Nephron (organoid): Measurements from ENCODE around the gene TMEM62.
"Not testable (repeated sequence)": the region's sequence is repeated elsewhere in the genome, so short reads cannot be mapped to it uniquely, and the experiment has no call there.

Experiments used
- H3K27ac Mint-ChIP-seq, 3 experiments: 2 replicates each; pipeline ENCODE4 v1.8.0; 2020; ENCODE audit warnings: mixed read lengths in 3 of 3, mild to moderate bottlenecking in 2 of 3, moderate library complexity in 1 of 3
- H3K27me3 Mint-ChIP-seq: 2 replicates; pipeline ENCODE4 v1.8.0; 2021; ENCODE audit warnings: low read depth, mild to moderate bottlenecking, moderate library complexity, mixed read lengths
- H3K36me3 Mint-ChIP-seq: 2 replicates; pipeline ENCODE4 v1.8.0; 2020; ENCODE audit warnings: low read depth, mixed read lengths
- H3K4me1 Mint-ChIP-seq: 2 replicates; pipeline ENCODE4 v1.8.0; 2020; ENCODE audit warnings: mixed read lengths
- H3K4me3 Mint-ChIP-seq, 3 experiments: 2 replicates each; pipeline ENCODE4 v1.8.0; 2020; ENCODE audit warnings: mild to moderate bottlenecking in 3 of 3, mixed read lengths in 3 of 3, moderate library complexity in 2 of 3
- H3K9me3 Mint-ChIP-seq: 2 replicates; pipeline ENCODE4 v1.8.0; 2020; ENCODE audit warnings: mixed read lengths
- TF ChIP-seq, protein P1 (sequence below), 3 experiments: fragments of 200-600 bp; sonication (generic); IDR thresholded peaks; one replicate each; pipeline ENCODE4 v1.5.0; 2021; ENCODE audit warnings: antibody characterized with exemption in 3 of 3; ENCODE audit not compliant: unreplicated experiment in 3 of 3

TMEM62 gene

DNA sequence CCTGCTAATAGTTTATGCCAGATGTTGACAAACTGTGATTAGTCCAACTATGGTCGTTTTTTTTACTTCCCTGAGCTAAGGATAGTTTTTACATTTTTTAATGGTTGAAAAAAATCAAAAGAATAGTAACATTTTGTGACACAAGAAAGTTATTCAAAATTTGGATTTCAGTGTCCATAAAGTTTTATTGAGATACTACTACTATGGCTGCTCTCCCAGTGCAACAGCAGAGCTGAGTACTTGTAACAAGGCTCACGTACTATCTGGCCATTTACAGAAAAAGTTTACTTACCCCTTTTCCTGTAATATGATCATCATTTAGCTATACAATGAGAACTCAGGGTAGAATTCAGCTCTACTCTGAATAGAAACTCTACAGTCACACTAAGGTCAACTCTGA, 11.5 kb upstream of the TMEM62 start:
- Mint-ChIP-seq H3K36me3 (no peaks in the 10 kb centered on the region), H3K4me1 (peaks cover 5% of the 10 kb centered on the region), H3K9me3 (no peaks in the 10 kb centered on the region), H3K27ac (no peak overlapping the region), H3K4me3 (peak overlapping the region in 2 of 3 experiments; percentile 24 to 56), H3K27me3 (peaks cover 33% of the 10 kb centered on the region)
- TF ChIP-seq, protein P1, sequence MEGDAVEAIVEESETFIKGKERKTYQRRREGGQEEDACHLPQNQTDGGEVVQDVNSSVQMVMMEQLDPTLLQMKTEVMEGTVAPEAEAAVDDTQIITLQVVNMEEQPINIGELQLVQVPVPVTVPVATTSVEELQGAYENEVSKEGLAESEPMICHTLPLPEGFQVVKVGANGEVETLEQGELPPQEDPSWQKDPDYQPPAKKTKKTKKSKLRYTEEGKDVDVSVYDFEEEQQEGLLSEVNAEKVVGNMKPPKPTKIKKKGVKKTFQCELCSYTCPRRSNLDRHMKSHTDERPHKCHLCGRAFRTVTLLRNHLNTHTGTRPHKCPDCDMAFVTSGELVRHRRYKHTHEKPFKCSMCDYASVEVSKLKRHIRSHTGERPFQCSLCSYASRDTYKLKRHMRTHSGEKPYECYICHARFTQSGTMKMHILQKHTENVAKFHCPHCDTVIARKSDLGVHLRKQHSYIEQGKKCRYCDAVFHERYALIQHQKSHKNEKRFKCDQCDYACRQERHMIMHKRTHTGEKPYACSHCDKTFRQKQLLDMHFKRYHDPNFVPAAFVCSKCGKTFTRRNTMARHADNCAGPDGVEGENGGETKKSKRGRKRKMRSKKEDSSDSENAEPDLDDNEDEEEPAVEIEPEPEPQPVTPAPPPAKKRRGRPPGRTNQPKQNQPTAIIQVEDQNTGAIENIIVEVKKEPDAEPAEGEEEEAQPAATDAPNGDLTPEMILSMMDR (IDR thresholded peaks at IDR 0.05; ENCODE audit: unreplicated experiment in 3 of 3): no peak

DNA sequence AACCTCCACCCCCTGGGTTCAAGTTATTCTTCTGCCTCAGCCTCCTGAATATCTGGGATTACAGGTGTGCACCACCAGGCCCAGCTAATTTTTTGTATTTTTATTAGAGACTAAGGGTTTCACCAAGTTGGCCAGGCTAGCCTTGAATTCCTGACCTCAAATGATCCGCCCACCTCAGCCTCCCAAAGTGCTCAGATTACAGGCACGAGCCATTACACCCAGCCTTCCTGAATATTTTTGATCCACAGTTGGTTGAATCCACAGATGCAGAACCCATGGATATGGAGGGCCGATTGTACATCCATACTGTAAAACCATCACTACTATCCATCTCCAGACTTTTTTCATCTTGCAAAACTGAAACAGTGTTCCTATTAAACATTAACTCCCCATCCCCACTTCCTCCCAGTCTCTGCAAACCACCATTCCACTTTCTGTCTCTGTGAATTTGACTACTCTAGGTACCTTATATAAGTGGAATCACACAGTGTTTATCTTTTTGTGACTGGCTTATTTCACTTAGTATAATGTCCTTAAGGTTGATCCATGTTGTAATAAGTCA, 8.2 kb upstream of the TMEM62 start:
- Mint-ChIP-seq H3K9me3 (peaks cover 17% of the 10 kb centered on the region), H3K27me3 (peaks cover 23% of the 10 kb centered on the region), H3K36me3 (no peaks in the 10 kb centered on the region), H3K27ac (no peak overlapping the region), H3K4me1 (peaks cover 5% of the 10 kb centered on the region), H3K4me3 (peak overlapping the region in 1 of 3 experiments; percentile 10)
- TF ChIP-seq, protein P1 (IDR thresholded peaks at IDR 0.05; ENCODE audit: unreplicated experiment in 3 of 3): no peak

DNA sequence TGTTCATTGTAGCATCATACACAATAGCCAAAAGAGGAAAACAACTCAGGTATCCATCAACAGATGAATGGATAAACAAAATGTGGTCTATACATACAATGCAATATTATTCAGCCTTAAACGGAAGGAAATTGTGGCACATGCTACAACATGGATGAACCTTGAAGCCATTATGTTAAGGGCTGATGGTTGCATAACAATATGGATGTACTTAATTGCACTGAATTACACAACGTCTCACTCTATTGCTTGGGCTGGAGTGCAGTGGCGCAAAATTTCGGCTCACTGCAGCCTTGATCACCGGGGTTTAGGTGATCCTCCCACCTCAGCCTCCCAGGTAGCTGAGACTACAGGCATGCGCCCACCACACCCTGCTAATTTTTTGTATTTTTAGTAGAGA, 7.0 kb upstream of the TMEM62 start:
- H3K4me3 Mint-ChIP-seq: no peak overlapping the region
- no peaks in the 10 kb centered on the region for H3K36me3 Mint-ChIP-seq
- H3K27ac Mint-ChIP-seq: no peak overlapping the region
- H3K4me1 Mint-ChIP-seq: peaks cover 5% of the 10 kb centered on the region
- peaks cover 18% of the 10 kb centered on the region for H3K9me3 Mint-ChIP-seq
- H3K27me3 Mint-ChIP-seq: peaks cover 21% of the 10 kb centered on the region
- TF ChIP-seq, protein P1 (IDR thresholded peaks at IDR 0.05; ENCODE audit: unreplicated experiment in 3 of 3): no peak

DNA sequence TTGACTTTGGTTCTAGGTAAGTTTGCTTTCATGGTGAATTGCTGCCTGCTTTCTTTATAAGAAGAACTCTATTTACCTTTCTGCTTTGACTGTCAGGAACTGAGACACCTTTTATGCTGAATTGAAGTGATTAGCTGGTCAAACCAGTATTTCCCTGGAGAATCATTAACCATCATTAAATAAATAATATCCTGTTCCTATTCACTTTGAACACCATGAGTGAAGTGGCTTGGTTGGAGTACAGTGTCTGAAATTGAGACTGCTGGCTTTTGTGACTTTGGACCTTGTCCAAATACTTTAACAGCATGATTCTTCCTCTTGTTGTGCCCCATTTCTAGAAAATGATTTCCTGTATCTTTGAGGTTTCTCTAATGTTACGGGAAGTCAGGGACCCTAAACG, 5.6 kb upstream of the TMEM62 start:
- peaks cover 18% of the 10 kb centered on the region for H3K9me3 Mint-ChIP-seq
- no peak overlapping the region for H3K4me3 Mint-ChIP-seq
- peak overlapping the region; percentile 72 to 94 (median 76) for H3K27ac Mint-ChIP-seq
- TF ChIP-seq, protein P1 (IDR thresholded peaks at IDR 0.05; ENCODE audit: unreplicated experiment in 3 of 3): no peak
- H3K4me1 Mint-ChIP-seq: peaks cover 11% of the 10 kb centered on the region
- no peaks in the 10 kb centered on the region for H3K36me3 Mint-ChIP-seq
- H3K27me3 Mint-ChIP-seq: peaks cover 27% of the 10 kb centered on the region

DNA sequence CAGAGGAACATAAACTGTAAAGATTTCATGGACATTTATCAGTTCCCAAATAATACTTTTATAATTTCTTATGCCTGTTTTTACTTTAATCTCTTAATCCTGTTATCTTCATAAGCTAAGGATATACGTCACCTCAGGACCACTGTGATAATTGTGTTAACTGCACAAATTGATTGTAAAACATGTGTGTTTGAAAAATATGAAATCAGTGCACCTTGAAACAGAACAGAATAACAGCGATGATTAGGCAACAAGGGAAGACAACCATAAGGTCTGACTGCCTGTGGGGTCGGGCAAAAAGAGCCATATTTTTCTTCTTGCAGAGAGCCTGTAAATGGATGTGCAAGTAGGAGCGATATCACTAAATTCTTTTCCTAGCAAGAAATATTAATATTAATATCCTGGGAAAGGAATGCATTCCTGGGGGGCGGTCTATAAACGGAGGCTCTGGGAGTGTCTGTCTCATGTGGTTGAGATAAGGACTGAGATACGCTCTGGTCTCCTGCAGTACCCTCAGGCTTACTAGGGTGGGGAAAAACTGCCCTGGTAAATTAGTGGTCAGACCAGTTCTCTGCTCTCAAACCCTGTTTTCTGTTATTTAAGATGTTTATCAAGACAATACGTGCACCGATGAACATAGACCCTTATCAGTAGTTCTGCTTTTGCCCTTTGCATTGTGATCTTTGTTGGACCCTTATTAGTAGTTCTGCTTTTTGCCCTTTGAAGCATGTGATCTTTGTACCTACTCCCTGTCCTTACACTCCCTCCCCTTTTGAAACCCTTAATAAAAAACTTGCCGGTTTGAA, 5.0 kb upstream of the TMEM62 start:
- Mint-ChIP-seq H3K27ac (peak overlapping the region in 2 of 3 experiments; percentile 76 to 94), H3K4me1 (peaks cover 12% of the 10 kb centered on the region), H3K27me3 (peaks cover 27% of the 10 kb centered on the region), H3K9me3 (peaks cover 18% of the 10 kb centered on the region)
- H3K4me3 Mint-ChIP-seq, H3K36me3 Mint-ChIP-seq: not testable (repeated sequence)

DNA sequence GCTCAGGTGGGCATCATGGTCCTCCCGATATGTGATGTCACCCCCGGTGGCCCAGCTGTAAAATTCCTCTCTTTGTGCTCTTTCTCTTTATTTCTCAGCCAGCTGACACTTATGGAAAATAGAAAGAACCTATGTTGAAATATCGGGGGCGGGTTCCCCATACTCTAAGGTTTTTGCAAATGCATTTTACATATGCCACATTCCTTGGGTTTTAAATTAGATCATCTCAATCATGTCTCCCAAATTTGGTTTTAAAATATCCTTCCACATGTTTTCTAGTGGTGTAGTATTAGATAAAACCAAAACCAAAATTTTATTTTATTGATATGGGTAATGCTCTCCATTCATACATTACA, 4.4 kb upstream of the TMEM62 start:
- peaks cover 18% of the 10 kb centered on the region for H3K9me3 Mint-ChIP-seq
- H3K4me1 Mint-ChIP-seq: peaks cover 10% of the 10 kb centered on the region
- TF ChIP-seq, protein P1 (IDR thresholded peaks at IDR 0.05; ENCODE audit: unreplicated experiment in 3 of 3): no peak
- H3K27me3 Mint-ChIP-seq: peaks cover 25% of the 10 kb centered on the region
- no peak overlapping the region for H3K27ac Mint-ChIP-seq
- H3K4me3 Mint-ChIP-seq: no peak overlapping the region
- no peaks in the 10 kb centered on the region for H3K36me3 Mint-ChIP-seq
